PC-3 (cell line): ENCODE measurements around the gene PLCB4. TPM values are rescaled to one million over a fixed set of nuclear protein-coding genes. Genes with fewer than 3 reads are reported as not detected.

Source experiments
- ATAC-seq: fragments of 200-7000 bp; cut with Tn5 transposase; 2 replicates; pipeline ENCODE4 v1.9.1; 2020; ENCODE audit warnings: mild to moderate bottlenecking, moderate library complexity
- BruUV-seq: library from RNA; stranded (reverse); fragments of 400-500 nt; replicated peaks from 2 replicates; lab custom pipeline; 2021; lab: Mats Ljungman, UMichigan
- CTCF ChIA-PET: fragments of 300-600 bp; sonication (Branson Sonifier 250); formaldehyde crosslinking; loops from one replicate; lab custom pipeline; 2022; ENCODE audit warnings: antibody characterized with exemption; lab: Charles Lee
- POLR2A ChIA-PET: fragments of 300-600 bp; sonication (Branson Sonifier 250); formaldehyde crosslinking; loops from one replicate; lab custom pipeline; 2022; ENCODE audit warnings: antibody characterized with exemption; ENCODE audit not compliant: unreplicated experiment; lab: Charles Lee
- DNase-seq: peaks from one replicate; pipeline ENCODE4 v3.0.0-alpha.2; 2015
- H2AFZ ChIP-seq: fragments of 300-600 bp; sonication (generic); 2 replicates; pipeline ENCODE4 v1.6.0; 2016; ENCODE audit warnings: antibody characterized with exemption, low read length
- H3F3A ChIP-seq: fragments of 300-600 bp; sonication (generic); one replicate; pipeline ENCODE4 v1.6.0; 2017; ENCODE audit warnings: antibody characterized with exemption, low read length, control low read depth, mild to moderate bottlenecking; ENCODE audit not compliant: unreplicated experiment
- H3K27ac ChIP-seq: fragments of 300-600 bp; sonication (generic); 2 replicates; pipeline ENCODE4 v1.5.1; 2016; ENCODE audit warnings: mild to moderate bottlenecking, low read length
- H3K27me3 ChIP-seq: fragments of 300-600 bp; sonication (generic); 2 replicates; pipeline ENCODE4 v1.6.1; 2016; ENCODE audit warnings: low read length, mixed read lengths
- H3K36me3 ChIP-seq: fragments of 300-600 bp; sonication (generic); 2 replicates; pipeline ENCODE4 v1.6.1; 2016; ENCODE audit warnings: low read depth, mixed run types, low read length, mixed read lengths
- H3K4me1 ChIP-seq: fragments of 300-600 bp; sonication (generic); 2 replicates; pipeline ENCODE4 v1.5.1; 2016; ENCODE audit warnings: low read length; ENCODE audit not compliant: insufficient read depth
- H3K4me2 ChIP-seq: fragments of 300-600 bp; sonication (generic); 2 replicates; pipeline ENCODE4 v1.6.0; 2016; ENCODE audit warnings: low read length
- H3K4me3 ChIP-seq: fragments of 300-600 bp; sonication (generic); 2 replicates; pipeline ENCODE4 v1.5.1; 2016; ENCODE audit warnings: mild to moderate bottlenecking, low read length, mixed read lengths
- H3K79me2 ChIP-seq: fragments of 300-600 bp; sonication (generic); 2 replicates; pipeline ENCODE4 v1.6.1; 2017; ENCODE audit warnings: low read length, mixed read lengths
- H3K9ac ChIP-seq: fragments of 300-600 bp; sonication (generic); 2 replicates; pipeline ENCODE4 v1.6.0; 2016; ENCODE audit warnings: mild to moderate bottlenecking, low read length
- H3K9me2 ChIP-seq: fragments of 300-600 bp; sonication (generic); replicated peaks from 2 replicates; pipeline ENCODE4 v1.6.1; 2016; ENCODE audit warnings: mixed run types, low read length, mixed read lengths
- H3K9me3 ChIP-seq: fragments of 300-600 bp; sonication (generic); 2 replicates; pipeline ENCODE4 v1.6.1; 2016; ENCODE audit warnings: low read length, mixed read lengths
- H4K20me1 ChIP-seq: fragments of 300-600 bp; sonication (generic); 2 replicates; pipeline ENCODE4 v1.6.1; 2016; ENCODE audit warnings: low read length, mixed read lengths
- CTCF ChIP-seq: fragments of 300-600 bp; sonication (generic); conservative IDR thresholded peaks from 2 replicates; pipeline ENCODE4 v1.5.1; 2017; ENCODE audit warnings: antibody characterized with exemption, low read depth, mild to moderate bottlenecking, low read length
- EZH2 ChIP-seq: fragments of 300-600 bp; sonication (generic); IDR thresholded peaks from one replicate; pipeline ENCODE4 v1.6.1; 2017; ENCODE audit warnings: antibody characterized with exemption, mild to moderate bottlenecking, low read length; ENCODE audit not compliant: unreplicated experiment
- EZH2phosphoT487 ChIP-seq: fragments of 300-600 bp; sonication (generic); IDR thresholded peaks from 2 replicates; pipeline ENCODE4 v1.6.1; 2018; ENCODE audit warnings: mild to moderate bottlenecking, antibody characterized with exemption, low read length, borderline replicate concordance
- intact Hi-C: fragments of 100-400 bp; cut with micrococcal nuclease; formaldehyde crosslinking; loops from 2 replicates; pipeline ENCODE4 v1.9.0; 2023
- total RNA-seq: library from RNA; depleted of rRNA; stranded (reverse); fragments of >200 nt; gene quantifications from 2 replicates; pipeline ENCODE4 v1.2.3, GENCODE V29; 2014

Gene PLCB4
- total RNA-seq, 1 experiment from 2014 or later: 25.4 TPM

GRCh38 chr20:9515741-9516233 is 446.9 kb downstream of the PLCB4 start:
- H3K36me3 ChIP-seq: no peaks in the 10 kb centered on the region
- ChIA-PET POLR2A (no interaction called here), CTCF (no interaction called here)
- H3K4me2 ChIP-seq: no peak overlapping the region
- H3K27me3 ChIP-seq: peaks cover 19% of the 10 kb centered on the region
- no peaks in the 10 kb centered on the region for H3K9me2 ChIP-seq
- H4K20me1 ChIP-seq: no peaks in the 10 kb centered on the region
- no peak overlapping the region for H3K4me3 ChIP-seq
- intact Hi-C loops: no loop called here
- no peak overlapping the region for H3K27ac ChIP-seq
- ATAC-seq (no peak), DNase-seq (no peak)
- H2AFZ ChIP-seq: no peak overlapping the region
- no peaks in the 10 kb centered on the region for H3K9me3 ChIP-seq
- no peak overlapping the region for H3K9ac ChIP-seq
- no peaks in the 10 kb centered on the region for H3K79me2 ChIP-seq
- no TSS peak for BruUV-seq
- H3F3A ChIP-seq: no peaks in the 10 kb centered on the region
- TF ChIP-seq EZH2phosphoT487 (no peak), CTCF (no peak), EZH2 (no peak)
- peaks cover 4% of the 10 kb centered on the region; the same call in 1 of the 2 replicates for H3K4me1 ChIP-seq

- Histone ChIP-seq H3K9ac (no peak overlapping the region), H3F3A (no peaks in the 10 kb centered on the region), H2AFZ (no peak overlapping the region), H3K36me3 (no peaks in the 10 kb centered on the region), H3K4me2 (no peak overlapping the region), H3K4me1 (peaks cover 4% of the 10 kb centered on the region; the same call in 1 of the 2 replicates), H3K4me3 (no peak overlapping the region), H3K27me3 (peaks cover 19% of the 10 kb centered on the region), H3K9me2 (no peaks in the 10 kb centered on the region), H3K79me2 (no peaks in the 10 kb centered on the region), H4K20me1 (no peaks in the 10 kb centered on the region), H3K9me3 (no peaks in the 10 kb centered on the region), H3K27ac (no peak overlapping the region)
- no TSS peak for BruUV-seq
- no peak for ATAC-seq
- peak; percentile 26 for DNase-seq
- CTCF ChIA-PET: no interaction called here
- no peak for TF ChIP-seq EZH2
- TF ChIP-seq CTCF: no peak
- no peak for TF ChIP-seq EZH2phosphoT487
- POLR2A ChIA-PET: no interaction called here
- intact Hi-C loops: no loop called here
Measured at GRCh38 chr20:9516234-9516871, 447.5 kb downstream of the PLCB4 start.
